T-helper 1 cell (primary cell): Measurements from ENCODE around the gene CCDC88A.
"Not testable (repeated sequence)": the region's sequence is repeated elsewhere in the genome, so short reads cannot be mapped to it uniquely, and the experiment has no call there.

Source experiments
- DNase-seq, 5 donors: peaks; one replicate each; pipeline ENCODE4 v3.0.0-alpha.2; 2012 to 2020
- total RNA-seq, 4 donors: gene quantifications; one replicate each; lab custom pipeline; 2026; lab: John Stamatoyannopoulos, UW

The CCDC88A gene, protein sequence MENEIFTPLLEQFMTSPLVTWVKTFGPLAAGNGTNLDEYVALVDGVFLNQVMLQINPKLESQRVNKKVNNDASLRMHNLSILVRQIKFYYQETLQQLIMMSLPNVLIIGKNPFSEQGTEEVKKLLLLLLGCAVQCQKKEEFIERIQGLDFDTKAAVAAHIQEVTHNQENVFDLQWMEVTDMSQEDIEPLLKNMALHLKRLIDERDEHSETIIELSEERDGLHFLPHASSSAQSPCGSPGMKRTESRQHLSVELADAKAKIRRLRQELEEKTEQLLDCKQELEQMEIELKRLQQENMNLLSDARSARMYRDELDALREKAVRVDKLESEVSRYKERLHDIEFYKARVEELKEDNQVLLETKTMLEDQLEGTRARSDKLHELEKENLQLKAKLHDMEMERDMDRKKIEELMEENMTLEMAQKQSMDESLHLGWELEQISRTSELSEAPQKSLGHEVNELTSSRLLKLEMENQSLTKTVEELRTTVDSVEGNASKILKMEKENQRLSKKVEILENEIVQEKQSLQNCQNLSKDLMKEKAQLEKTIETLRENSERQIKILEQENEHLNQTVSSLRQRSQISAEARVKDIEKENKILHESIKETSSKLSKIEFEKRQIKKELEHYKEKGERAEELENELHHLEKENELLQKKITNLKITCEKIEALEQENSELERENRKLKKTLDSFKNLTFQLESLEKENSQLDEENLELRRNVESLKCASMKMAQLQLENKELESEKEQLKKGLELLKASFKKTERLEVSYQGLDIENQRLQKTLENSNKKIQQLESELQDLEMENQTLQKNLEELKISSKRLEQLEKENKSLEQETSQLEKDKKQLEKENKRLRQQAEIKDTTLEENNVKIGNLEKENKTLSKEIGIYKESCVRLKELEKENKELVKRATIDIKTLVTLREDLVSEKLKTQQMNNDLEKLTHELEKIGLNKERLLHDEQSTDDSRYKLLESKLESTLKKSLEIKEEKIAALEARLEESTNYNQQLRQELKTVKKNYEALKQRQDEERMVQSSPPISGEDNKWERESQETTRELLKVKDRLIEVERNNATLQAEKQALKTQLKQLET (N-terminal part only)
- 27.3 to 32.2 (median 28.1) reads per million in 4 donors for total RNA-seq

DNA sequence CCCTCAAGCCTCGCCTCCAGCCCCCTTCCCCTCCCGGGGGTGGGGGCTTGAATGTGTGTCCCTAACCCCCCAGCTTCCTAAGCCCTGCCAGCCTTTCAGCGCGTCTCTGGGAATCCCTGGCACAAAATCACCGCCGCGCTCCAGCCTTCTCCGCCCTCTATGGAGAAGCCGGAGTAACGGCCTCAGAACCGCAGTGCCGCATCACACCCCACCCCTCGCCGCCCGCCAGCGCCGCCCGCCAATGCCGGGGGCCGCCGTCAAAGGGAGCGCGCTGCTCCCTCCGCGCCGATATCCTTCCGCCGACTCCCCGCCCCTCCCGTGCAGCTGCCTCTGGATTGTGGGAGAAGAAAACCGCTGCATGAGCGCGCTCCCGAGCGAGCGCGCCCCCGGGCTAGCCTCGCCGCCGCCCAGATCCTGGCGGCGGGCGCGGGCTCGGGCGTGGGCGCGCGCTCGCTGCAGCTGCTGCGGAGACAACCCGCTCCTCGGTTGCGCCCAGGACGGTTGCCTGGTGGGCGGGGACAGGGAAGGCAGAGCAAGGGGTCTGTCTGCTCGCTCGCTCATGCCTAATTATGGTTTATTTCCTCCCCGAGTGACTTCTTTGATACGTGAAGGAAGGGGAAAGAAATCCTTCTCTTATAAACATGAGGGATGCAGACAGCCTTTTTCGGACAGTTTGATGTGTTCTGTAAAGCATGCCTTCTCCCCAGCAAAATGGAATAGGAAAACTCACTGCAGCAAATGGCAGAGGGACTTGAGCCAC is at the start of gene CCDC88A:
Gene CCDC88A (minus strand): TSS at position 178 of the 760 bp plus-strand sequence. CDS start 777 bp downstream, outside the sequence.
- DNase-seq: peak; percentile 79 to 87 (median 82)

- DNase-seq: no peak
These were observed 42.0 kb upstream of the CCDC88A start for GRCh38 chr2:55461679-55462078.

DNA sequence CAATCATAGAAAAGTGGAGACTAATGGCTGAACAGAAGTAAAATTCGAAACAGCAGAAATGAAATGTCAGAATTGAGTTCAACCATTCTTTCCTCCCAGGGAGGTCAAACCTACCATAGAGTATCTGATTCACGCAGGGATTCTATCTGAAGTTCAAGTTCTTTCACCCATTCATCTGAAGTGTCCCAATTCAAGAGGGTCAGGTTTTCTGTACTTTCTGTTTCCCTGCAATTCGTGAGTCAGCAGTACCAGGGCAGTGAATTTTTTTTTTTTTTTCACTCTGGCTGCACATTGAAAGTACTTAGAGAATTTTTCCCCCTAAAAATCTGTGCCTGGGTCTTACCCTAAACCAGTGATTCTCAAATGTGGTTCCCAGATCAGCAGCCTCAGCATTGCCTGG is 40.9 kb upstream of the CCDC88A start:
- DNase-seq: no peak

DNA sequence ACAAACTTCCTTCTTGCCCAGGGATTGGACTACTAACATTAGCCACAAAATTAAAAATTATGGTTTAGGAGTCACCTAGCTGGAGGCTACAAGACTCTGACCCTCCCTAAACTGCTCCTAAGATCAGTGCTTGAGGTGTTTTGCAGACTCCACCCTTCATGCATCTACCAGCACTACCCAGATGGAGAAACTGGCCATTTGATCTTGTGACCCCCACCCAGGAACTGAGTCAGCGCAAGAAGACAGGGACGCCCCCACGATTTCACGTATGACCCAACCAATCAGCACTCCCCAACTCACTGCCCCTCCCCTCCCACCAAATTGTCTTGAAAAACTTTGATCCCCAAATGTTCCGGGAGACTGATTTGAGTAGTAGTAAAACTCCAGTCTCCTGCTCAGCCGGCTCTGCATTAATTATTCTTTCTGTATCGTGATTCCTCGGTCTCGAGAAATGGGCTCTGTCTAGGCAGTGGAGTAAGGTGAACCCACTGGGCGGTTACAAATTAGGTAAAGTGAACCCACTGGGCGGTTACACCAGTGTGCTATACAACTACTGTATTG is 40.1 kb upstream of the CCDC88A start:
- no peak for DNase-seq

DNA sequence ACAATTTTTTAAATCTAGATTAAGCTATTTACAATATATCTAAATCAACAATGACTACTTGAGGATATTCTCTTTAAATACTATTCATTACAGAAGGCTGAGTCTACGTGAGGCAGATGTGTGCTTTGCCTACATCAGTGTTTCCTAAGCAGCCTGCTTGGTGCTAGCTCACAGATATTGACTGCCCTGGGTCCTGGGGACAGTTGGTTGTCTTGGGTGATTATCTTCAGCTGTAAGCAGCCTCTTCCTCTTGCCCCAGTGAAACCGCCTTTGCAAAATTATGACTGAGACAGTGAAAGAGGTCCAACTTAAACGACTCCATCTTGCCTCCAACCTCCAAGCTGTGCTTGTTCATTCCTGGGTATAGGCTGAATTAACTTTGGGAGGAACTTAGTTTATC is 39.6 kb upstream of the CCDC88A start:
- DNase-seq: no peak

- no peak for DNase-seq
These were observed 34.5 kb upstream of the CCDC88A start for GRCh38 chr2:55454121-55454520.

- DNase-seq: no peak
These were observed 33.2 kb upstream of the CCDC88A start for GRCh38 chr2:55452879-55453278.

- DNase-seq: no peak
These were observed 32.0 kb upstream of the CCDC88A start for GRCh38 chr2:55451699-55452098.

GRCh38 chr2:55450014-55450413 is 30.4 kb upstream of the CCDC88A start:
- DNase-seq: not testable (repeated sequence)

GRCh38 chr2:55442045-55442760 is 22.5 kb upstream of the CCDC88A start:
- not testable (repeated sequence) for DNase-seq

DNA sequence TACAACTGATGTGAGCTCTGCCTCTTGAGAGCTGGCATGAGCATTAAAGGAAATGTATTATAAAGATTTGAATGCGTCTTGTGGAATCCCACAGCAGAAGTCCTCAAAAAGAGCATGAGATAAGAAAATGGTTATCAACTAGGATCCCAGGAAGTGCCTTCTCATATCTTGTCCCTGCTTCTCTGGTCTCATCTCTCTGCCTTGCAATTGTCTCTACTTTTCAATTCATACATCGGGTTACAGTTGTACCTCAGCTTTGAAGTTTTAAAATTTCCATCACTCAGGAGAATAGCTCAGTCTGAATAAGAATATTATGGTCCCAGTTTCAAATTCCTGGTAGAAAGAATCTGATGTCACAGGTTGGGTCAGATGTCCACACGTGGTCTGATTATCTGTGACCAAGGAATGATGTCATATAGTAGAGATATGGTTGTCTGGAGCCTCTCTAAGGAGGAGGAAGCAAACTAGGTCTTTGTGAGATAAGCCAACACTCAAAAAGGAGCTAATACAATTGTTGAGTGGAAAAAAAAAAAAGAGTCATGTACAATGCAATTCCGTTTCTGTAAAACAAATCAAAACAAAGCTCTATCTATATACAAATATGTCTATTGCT is 21.7 kb upstream of the CCDC88A start:
- DNase-seq: no peak

DNA sequence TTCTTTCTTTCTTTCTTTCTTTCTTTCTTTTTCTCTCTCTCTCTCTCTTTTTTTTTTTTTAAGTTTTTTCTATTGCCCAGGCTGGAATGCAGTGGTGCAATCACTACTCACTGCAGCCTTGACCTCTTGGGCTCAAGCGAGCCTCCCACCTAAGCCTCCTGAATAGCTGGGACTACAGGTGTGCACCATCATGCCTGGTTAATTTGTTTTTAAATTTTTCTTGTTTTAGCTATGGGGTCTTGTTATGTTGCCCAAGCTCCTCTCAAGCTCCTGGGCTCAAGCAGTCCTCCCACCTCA is 19.4 kb upstream of the CCDC88A start:
- no peak for DNase-seq

DNA sequence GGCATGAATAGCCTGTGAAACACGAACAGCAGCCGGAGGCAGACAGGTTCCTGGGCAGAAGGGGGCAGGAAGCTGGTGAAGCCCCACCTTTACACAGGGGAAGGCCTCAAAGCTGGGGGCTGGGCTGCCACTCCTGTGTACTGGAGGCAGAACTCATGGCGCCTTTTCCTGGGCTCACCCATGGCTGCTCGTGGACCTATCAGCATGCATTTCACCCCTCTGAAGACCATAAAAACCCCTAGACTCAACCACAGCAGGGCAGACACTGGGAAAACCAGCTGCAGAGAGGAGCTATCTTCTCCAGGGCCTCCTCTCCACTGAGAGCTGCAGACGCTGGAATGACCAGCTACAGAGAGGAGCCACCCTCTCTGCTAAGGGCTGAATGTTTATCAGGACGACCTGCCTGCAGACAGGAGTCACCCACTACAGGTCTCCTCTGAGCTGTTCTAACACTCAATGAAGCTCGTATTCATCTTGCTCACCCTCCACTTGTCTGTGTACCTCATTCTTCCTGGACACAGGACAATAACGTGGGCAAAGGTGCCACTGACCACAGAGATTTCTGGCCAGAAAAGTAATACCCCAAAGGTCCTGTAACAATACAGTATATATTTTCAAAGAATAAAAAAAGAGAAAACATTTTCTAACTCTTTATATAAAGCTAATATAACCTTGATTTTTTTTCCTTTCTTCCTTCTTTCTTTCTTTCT is 18.9 kb upstream of the CCDC88A start:
- DNase-seq: no peak

DNA sequence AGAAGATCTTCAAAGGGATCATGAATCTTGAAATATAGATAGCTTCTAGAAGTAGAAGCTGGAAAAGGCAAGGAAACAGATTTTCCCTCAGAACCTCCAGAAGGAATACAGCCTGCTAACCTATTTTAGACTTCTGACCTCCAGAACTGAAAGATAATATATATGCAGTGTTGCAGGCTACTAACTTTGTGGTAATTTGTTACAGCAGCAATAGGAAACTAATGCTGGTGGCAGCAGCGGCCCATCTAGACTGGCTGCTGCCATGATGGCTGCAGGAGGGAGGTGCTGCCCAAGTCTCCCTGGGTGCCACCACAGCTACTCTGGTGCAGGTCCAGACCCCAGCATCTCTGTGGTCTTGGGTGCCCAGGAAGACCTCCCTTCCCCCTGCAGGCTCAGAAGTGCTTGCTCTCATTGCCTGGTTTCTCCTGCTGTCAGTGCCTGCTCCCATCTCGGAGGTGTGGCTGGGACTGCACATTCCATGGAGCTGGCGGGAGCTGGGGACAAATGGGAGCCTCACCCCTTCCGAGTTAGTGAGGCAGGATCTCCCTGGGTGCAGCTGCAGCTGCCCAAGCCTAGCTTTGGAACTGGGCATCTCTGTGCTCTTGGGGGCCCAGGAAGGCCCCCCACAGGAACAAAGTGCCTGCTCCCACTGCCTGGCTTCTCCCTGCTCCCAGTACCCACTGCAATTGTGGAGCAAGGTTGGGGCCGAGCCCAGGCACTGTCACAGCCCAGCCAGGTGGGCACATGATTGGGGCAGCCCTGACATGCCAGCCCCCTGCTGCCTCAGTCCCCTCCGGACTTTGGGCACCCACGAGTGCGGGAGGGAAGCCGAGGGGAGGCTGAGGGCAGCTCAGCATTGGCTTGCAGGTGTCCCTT is 18.1 kb upstream of the CCDC88A start:
- DNase-seq: no peak

DNA sequence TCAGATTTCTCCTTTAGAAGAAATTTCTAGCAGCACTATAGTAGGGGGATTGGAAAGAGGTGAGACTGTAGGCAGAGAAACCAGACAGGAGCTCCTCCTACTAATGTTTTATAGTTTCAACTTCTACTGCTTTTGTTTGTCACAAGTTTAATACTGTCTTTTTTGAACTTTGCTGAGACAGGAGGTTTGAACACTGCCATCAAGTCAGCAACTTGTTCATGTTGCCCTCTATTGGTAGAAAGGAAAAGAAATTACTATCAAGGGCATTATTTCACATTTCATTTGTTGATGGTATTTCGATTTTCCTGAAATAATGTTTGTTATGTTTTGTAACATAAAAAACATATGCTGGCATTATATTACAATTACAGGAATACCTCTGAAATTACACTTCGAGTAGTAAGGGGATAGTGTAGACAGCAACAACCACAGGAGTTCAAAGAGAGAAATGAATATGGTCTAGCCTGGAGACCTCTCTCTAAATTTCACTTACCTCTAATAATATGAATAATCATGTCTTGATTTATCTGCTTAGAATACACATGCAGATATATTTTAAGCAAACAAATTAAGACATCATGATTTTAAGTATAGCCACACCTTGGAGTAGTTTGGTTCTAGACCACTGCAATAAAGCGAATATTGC is 12.4 kb upstream of the CCDC88A start:
- DNase-seq: peak in 1 of 5 donors; percentile 20

- DNase-seq: no peak
These were observed 10.7 kb upstream of the CCDC88A start for GRCh38 chr2:55430211-55430975.

- no peak for DNase-seq
These were observed 8.6 kb upstream of the CCDC88A start for GRCh38 chr2:55428258-55428657.

DNA sequence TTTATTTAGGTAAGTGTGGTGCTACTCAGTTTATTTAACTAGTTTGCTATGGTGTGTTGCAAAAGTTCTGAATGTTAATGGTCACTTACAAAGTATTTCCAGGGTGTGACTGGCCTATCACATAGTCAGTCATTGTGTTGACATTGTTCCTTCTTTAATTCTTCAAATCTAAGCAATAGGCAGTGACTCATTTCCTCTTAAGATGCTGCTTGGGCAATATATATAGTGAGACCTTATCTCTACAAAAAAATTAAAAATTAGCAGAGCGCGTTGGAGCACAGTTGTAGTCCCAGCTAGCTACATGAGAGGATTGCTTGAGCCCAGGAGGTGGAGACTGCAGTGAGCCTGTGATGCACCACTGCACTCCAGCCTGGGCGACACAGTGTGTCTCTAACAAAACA is 5.8 kb upstream of the CCDC88A start:
- DNase-seq: no peak
